ENCODE data around the gene GLYAT. TPM values are rescaled to one million over a fixed set of nuclear protein-coding genes. Genes with fewer than 3 reads are reported as not detected.

Gene GLYAT
- total and polyA plus RNA-seq, 2 of the 8 experiments (the other 6 are each of a cell fraction or from before 2014, with no cell fraction given): not detected

GRCh38 chr11:58691675-58692074, 40.1 kb downstream of the GLYAT start:
- no peak overlapping the region for H3K9ac ChIP-seq (replicated peaks in 1 of 4; ENCODE audit: extremely low read depth in 1 of 4, low read depth in 3 of 4, low read length in 3 of 4)
- H4K20me1 ChIP-seq (replicated peaks in 1 of 2; ENCODE audit: control insufficient read depth in 1 of 2, insufficient read depth in 2 of 2, low read length in 2 of 2): no peaks in the 10 kb centered on the region
- H2AK5ac ChIP-seq (ENCODE audit: low read depth, low read length): no peak overlapping the region
- H4K91ac ChIP-seq (replicated peaks; ENCODE audit: insufficient read length, low read length): no peak overlapping the region
- no peaks in the 10 kb centered on the region for H3K4me1 ChIP-seq (replicated peaks in 1 of 4; ENCODE audit: control insufficient read depth in 3 of 4, insufficient read depth in 4 of 4, low read length in 3 of 4)
- no peaks in the 10 kb centered on the region for H3K79me2 ChIP-seq (ENCODE audit: control insufficient read depth in 1 of 2, insufficient read depth in 2 of 2, low read length in 2 of 2)
- no peak overlapping the region for H3K23ac ChIP-seq (ENCODE audit: insufficient read length)
- H4K5ac ChIP-seq (ENCODE audit: insufficient read length, low read depth, low read length): no peak overlapping the region
- no peaks in the 10 kb centered on the region for H3K79me1 ChIP-seq (ENCODE audit: low read depth, low read length)
- H3K14ac ChIP-seq (ENCODE audit: insufficient read length): no peak overlapping the region
- ChIA-PET CTCF (ENCODE audit: partially characterized antibody) (interaction anchor here (1.4 kb wide), 1 partner anchor 19 kb away, joined by 6 read pairs; no protein-coding TSS in a partner anchor), POLR2A (ENCODE audit: partially characterized antibody) (no interaction called here)
- peaks cover 10 to 19% of the 10 kb centered on the region in 2 experiments; a peak in 2 of 4 replicates for H3K9me3 ChIP-seq (ENCODE audit: insufficient read depth in 2 of 2, low read depth in 1 of 2, low read length in 1 of 2)
- FAIRE-seq: no peak
- H3K4me2 ChIP-seq (ENCODE audit: insufficient read depth in 1 of 2, low read depth in 2 of 2, low read length in 2 of 2): no peak overlapping the region
- H2BK20ac ChIP-seq (ENCODE audit: low read length): no peak overlapping the region
- no peak overlapping the region for H2BK5ac ChIP-seq (ENCODE audit: low read depth, low read length)
- no peak overlapping the region for H3K4me3 ChIP-seq (ENCODE audit: extremely low read depth in 1 of 4, insufficient read depth in 2 of 4, low read depth in 3 of 4, low read length in 4 of 4)
- no peak overlapping the region for H2AFZ ChIP-seq (ENCODE audit: low read length)
- H3K18ac ChIP-seq (ENCODE audit: extremely low read depth, low read length): no peak overlapping the region
- no peak overlapping the region for H3K56ac ChIP-seq (replicated peaks; ENCODE audit: insufficient read length, low read depth, low read length)
- WGBS, 2 experiments (ENCODE audit: extremely low coverage in 1 of 2, insufficient coverage in 1 of 2, insufficient read length in 1 of 2, insufficient replicate concordance in 2 of 2, low coverage in 1 of 2, low lambda C conversion rate in 2 of 2, missing lambda C conversion rate in 1 of 2): 84% methylated on average over 5 of the region's 5 CpGs; no CpG with 5 or more reads in 1 of the 2 experiments
- no peak overlapping the region for H2BK12ac ChIP-seq (ENCODE audit: low read depth, low read length)
- TF ChIP-seq NANOG (IDR thresholded peaks at IDR 0.05; ENCODE audit: insufficient read depth, low read depth, low read length, poor library complexity, severe bottlenecking) (no peak), CBX5 (IDR thresholded peaks at IDR 0.05; ENCODE audit: low read depth, low read length) (no peak), ZNF274 (IDR thresholded peaks at IDR 0.05; ENCODE audit: borderline replicate concordance, extremely low read depth, low read length) (no peak), TCF12 (IDR thresholded peaks at IDR 0.05; ENCODE audit: low read depth, low read length) (no peak), SP4 (IDR thresholded peaks at IDR 0.05; ENCODE audit: low read length) (no peak), ASH2L (IDR thresholded peaks at IDR 0.05; ENCODE audit: low read length) (no peak), HDAC2 (IDR thresholded peaks at IDR 0.05; ENCODE audit: borderline replicate concordance in 1 of 2, low read depth in 2 of 2, low read length in 2 of 2) (no peak), SIX5 (IDR thresholded peaks at IDR 0.05; ENCODE audit: low read depth, low read length) (no peak), RFX5 (IDR thresholded peaks at IDR 0.05; ENCODE audit: borderline replicate concordance, low read depth, low read length) (no peak)
- no peak overlapping the region for H4K8ac ChIP-seq (ENCODE audit: extremely low read depth, insufficient read depth, low read length)
- DNase-seq (ENCODE audit: low read depth in 1 of 2, low spot score in 2 of 2): no peak
- H3K36me3 ChIP-seq (ENCODE audit: control insufficient read depth in 2 of 4, insufficient read depth in 4 of 4, low read length in 3 of 4): no peaks in the 10 kb centered on the region
- H3K23me2 ChIP-seq (ENCODE audit: low read depth, low read length): no peaks in the 10 kb centered on the region
- H3K4ac ChIP-seq (replicated peaks; ENCODE audit: insufficient read length, low read depth, low read length): no peak overlapping the region
- H3K27ac ChIP-seq (ENCODE audit: low read depth, low read length): no peak overlapping the region
- H3K27me3 ChIP-seq (replicated peaks in 1 of 4; ENCODE audit: control insufficient read depth in 3 of 4, extremely low read depth in 1 of 4, insufficient read depth in 3 of 4, low read length in 3 of 4): no peaks in the 10 kb centered on the region
- no peak overlapping the region for H2BK120ac ChIP-seq (replicated peaks; ENCODE audit: low read depth, low read length)
- H2BK15ac ChIP-seq (ENCODE audit: low read length): no peak overlapping the region

Measured in H1 (cell line).